Stimulated activated naive CD8-positive, alpha-beta T cell treated with anti-CD3 and anti-CD28 coated beads, Interleukin-15, Interleukin-2, amounts not matched to agents 100 ng/mL and 50 ng/mL, for 24 hours (primary cell): ENCODE results near the gene APOBEC3B.

Experiments
- H3K27ac Mint-ChIP-seq: one replicate; pipeline ENCODE4 v1.8.0; 2021; ENCODE audit warnings: mild to moderate bottlenecking, mixed read lengths
- H3K27me3 Mint-ChIP-seq: one replicate; pipeline ENCODE4 v1.8.0; 2021; ENCODE audit warnings: mixed read lengths
- H3K36me3 Mint-ChIP-seq: one replicate; pipeline ENCODE4 v1.8.0; 2021; ENCODE audit warnings: low read depth, mixed read lengths
- H3K4me1 Mint-ChIP-seq: one replicate; pipeline ENCODE4 v1.8.0; 2021; ENCODE audit warnings: low read depth, mixed read lengths
- H3K4me3 Mint-ChIP-seq: one replicate; pipeline ENCODE4 v1.8.0; 2021; ENCODE audit warnings: mild to moderate bottlenecking, mixed read lengths
- H3K9me3 Mint-ChIP-seq: one replicate; pipeline ENCODE4 v1.8.0; 2021; ENCODE audit warnings: mixed read lengths

The APOBEC3B gene

DNA sequence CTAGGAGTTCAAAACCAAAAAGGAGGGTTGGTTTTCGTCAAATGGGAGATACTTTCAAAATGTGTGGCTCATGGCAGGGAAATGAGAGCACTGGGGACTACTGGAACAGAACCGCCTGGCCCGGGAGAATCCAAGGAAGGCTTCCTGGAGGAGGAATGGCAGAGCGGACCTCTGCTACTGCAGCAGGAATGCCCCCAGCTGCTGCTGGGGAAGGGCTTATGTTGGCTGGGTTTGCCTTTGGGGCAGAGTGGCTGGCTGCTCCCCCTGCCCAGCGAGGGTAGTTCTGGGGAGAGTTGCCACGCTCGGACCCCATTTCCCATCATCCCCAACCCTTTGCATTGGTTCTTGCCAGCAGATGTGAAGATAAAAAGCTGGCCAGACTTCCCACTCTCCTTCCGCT, 35.4 kb upstream of the APOBEC3B start:
- no peaks in the 10 kb centered on the region for H3K36me3 Mint-ChIP-seq
- H3K27me3 Mint-ChIP-seq = peaks cover 43% of the 10 kb centered on the region
- no peaks in the 10 kb centered on the region for H3K9me3 Mint-ChIP-seq
- no peak overlapping the region for H3K4me3 Mint-ChIP-seq
- peaks cover 37% of the 10 kb centered on the region for H3K4me1 Mint-ChIP-seq
- no peak overlapping the region for H3K27ac Mint-ChIP-seq

DNA sequence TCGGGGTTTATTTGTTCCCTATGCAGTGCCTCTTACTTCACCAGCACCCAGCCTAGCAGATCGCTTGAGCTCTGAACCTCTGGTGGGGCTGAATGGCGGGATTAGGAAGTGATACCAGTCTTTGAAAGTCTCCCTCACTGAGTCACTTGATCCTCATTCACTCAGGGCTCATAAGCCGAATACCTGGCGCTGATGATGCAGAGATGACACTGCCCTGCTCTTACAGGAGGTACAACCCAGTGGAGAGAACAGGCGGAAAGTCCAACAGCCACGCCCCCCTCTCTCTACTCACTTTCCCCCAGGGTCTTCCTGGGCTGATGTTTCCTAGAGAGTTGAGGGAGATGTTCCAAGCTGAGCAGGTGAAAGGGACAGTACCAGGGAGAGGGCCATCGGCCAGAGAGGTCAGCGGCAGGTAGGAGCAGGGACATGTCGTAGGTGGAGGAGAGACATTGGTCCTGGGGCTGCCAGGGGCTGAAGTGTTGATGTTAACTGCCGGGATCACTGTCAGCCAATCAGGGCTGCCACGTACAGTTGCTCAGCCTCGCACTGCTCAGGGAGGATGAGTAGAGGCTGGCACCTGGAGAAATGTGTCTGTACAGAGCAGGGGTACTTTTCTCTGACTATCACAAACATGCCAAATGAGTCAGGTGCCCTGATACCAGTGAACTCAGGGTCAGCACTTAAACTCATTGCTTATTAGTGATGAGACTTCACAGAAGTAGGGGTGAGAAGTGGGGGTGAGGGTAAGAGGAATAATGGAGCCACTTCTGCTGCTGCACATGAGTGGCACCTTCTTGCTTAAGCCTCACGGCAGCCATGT, 34.6 kb upstream of the APOBEC3B start:
- no peak overlapping the region for H3K27ac Mint-ChIP-seq

DNA sequence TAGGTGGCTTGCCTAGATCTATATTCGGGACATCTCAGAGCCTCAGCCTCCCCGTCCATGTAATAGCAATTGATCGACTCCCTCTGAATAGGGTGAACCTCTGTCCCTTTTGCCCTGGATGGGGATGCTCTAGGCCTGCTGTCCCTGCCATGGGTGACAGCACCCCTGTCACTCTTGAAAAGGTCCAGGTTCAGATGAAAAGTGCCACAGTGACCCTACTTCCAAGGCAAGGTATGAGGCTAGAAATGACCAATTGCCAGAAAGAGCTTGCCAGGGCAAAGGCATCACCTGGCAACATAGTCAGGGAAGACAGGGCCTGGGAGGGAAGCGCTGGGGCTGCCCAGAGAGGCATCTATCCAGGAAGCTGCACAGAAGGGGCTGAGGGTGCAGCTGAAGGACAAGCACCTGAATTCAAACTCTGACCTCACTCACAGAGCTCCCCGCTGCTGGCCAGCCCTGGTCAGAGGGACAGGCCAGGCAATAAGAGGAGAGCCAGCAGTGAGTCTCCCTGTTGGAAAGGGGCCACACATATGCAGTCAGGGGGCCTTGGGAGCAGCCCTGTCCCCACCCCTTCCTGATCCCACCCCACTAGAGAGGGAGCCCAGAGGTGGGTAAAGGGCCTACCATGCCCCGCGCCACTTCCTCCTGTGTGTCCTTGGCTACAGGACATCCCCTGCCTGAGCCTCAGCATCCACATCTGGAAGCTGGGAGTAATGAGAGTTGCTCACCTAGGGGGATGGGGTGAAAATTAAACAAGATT, 33.8 kb upstream of the APOBEC3B start:
- Mint-ChIP-seq H3K27me3 (peaks cover 43% of the 10 kb centered on the region), H3K9me3 (no peaks in the 10 kb centered on the region), H3K36me3 (no peaks in the 10 kb centered on the region), H3K27ac (no peak overlapping the region), H3K4me1 (peaks cover 29% of the 10 kb centered on the region), H3K4me3 (no peak overlapping the region)

More for the DNA sequence above, 34.6 kb upstream of the APOBEC3B start:
- H3K9me3 Mint-ChIP-seq = no peaks in the 10 kb centered on the region
- H3K4me1 Mint-ChIP-seq = peaks cover 33% of the 10 kb centered on the region
- peaks cover 46% of the 10 kb centered on the region for H3K27me3 Mint-ChIP-seq
- no peak overlapping the region for H3K4me3 Mint-ChIP-seq
- H3K36me3 Mint-ChIP-seq = no peaks in the 10 kb centered on the region

DNA sequence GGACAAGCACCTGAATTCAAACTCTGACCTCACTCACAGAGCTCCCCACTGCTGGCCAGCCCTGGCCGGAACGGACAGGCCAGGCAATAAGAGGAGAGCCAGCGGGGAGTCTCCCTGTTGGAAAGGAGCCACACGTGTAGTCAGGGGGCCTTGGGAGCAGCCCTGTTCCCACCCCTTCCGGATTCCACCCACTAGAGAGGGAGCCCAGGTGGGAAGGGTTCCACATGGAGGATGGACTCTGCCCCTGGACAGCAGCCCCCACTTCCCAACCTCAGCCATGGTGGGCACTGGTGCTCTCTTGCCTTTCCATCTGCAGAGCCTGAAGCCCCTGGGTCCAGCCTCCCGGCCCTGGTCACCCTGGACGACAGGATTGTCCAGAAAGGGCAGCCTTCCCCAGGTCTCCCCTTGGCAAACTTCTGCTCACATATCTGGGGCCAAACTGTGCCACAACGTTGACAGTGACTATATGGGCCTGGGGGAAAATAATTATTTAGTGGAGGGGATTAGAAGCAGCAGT, 32.2 kb upstream of the APOBEC3B start:
- H3K27me3 Mint-ChIP-seq = peaks cover 34% of the 10 kb centered on the region
- H3K4me3 Mint-ChIP-seq = no peak overlapping the region
- no peaks in the 10 kb centered on the region for H3K36me3 Mint-ChIP-seq
- no peaks in the 10 kb centered on the region for H3K9me3 Mint-ChIP-seq
- no peak overlapping the region for H3K27ac Mint-ChIP-seq
- peaks cover 37% of the 10 kb centered on the region for H3K4me1 Mint-ChIP-seq

DNA sequence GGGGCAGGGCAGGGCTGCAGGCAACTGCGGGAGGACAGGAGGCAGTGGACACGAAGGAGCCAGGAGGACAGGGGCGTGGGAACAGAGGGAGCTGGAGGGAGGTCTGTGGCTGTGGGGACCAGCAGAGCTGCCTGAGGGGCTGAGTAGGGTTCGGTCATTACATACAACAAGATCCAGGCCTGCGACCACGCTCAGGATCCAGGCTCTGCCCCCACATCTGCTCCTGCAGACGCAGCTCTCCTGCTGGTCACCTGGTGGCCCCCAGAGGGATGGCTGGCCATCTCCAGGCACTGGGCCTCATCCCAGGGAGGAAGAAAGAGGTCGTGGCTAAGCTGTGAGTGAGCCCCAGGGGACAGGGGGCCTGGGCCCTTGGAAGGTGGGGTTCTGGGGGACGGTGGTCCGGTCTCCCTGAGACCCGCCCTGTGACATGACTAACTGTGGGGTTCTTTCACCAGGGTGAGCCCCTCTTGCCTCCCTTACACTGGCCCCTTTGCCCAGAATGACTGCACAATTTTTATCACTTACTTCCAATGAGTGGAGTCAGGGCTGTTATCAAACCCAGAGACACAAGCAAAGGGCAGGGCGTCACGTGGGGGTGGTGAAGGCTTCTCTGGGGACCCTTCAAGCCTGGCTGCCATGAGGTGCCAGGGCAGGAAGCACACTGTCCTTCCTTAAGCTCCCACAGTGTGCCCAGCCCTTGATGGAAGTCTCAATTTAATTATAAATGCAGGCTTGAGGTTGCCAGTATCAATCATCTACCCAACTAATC, 31.4 kb upstream of the APOBEC3B start:
- Mint-ChIP-seq H3K27ac (no peak overlapping the region), H3K27me3 (peaks cover 30% of the 10 kb centered on the region), H3K9me3 (no peaks in the 10 kb centered on the region), H3K4me1 (peaks cover 41% of the 10 kb centered on the region), H3K4me3 (no peak overlapping the region), H3K36me3 (no peaks in the 10 kb centered on the region)

DNA sequence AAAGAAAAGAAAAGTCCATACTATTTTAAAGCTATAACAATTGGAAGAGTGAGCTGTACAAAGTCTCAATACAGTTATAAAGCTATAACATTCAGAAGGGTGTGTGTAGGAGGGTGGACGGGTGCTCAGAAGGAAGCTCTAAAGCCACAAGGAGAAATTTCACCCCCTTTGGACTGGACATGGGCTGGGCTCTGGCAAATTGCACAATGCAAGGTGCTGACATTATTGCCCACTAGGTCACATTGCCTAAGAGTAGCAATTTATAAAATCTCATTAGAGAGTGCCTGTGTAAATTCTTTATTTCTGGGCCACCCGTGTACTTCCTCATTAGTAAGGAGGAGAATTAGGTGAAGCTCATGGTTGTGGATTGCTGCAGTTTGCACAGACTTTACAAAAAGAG, 30.4 kb upstream of the APOBEC3B start:
- Mint-ChIP-seq H3K4me3 (no peak overlapping the region), H3K9me3 (no peaks in the 10 kb centered on the region), H3K27ac (no peak overlapping the region), H3K4me1 (peaks cover 41% of the 10 kb centered on the region), H3K36me3 (no peaks in the 10 kb centered on the region), H3K27me3 (peaks cover 23% of the 10 kb centered on the region)

DNA sequence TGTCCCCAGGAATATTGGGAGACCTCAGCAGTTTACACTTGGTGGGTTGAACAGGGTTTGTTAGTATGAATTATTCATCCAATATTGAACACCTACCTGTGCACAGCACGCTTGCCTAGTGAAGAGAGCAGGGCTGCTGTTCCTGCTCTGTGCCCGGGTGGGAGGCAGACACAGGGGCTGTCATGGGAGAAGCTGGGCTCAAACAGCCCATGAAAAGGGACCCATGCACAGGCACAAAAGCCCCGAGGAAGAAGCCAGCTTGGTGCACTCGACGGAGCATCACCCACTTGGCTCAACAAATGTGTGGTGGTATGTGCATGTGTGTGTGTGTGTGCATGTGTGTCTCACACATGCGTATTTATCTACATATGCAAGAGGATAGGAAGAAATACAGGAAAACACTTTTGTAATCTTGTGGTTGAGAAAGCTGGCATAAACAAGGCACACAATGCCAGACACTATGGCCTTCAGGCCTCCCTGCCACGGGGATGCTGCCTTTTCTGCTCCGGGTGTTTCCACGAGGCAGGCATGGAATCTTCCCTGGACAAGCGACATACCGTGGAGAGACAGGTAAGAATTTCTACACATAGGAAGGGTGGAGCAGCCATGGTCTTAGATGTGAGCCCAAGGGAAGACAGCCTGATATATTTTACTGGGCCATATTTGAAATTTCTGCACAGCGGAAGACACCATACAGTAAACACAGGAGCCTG, 29.7 kb upstream of the APOBEC3B start:
- Mint-ChIP-seq H3K27me3 (peaks cover 18% of the 10 kb centered on the region), H3K36me3 (no peaks in the 10 kb centered on the region), H3K4me1 (peaks cover 35% of the 10 kb centered on the region), H3K27ac (peak overlapping the region; percentile 45), H3K9me3 (no peaks in the 10 kb centered on the region), H3K4me3 (no peak overlapping the region)

DNA sequence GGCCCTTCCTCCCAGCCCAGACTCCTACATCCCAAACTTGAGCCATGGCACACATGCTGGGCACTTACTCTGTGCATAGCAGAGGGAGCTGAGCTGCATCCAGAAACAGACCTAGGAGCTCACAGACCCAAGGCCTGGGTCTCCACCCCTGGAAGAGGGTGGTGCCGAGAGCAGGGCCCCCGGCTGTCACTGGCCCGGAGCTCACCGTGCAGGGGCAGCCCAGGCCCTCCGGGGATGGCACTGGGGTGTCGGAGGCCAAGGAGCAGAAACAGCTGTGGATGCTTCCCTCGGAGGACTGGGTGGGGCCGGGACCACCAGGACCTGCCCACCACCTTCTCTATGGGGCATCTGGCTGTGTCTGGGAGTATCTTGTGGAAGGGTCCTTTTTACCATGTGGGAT, 29.1 kb upstream of the APOBEC3B start:
- Mint-ChIP-seq H3K4me1 (peaks cover 28% of the 10 kb centered on the region), H3K4me3 (no peak overlapping the region), H3K27me3 (peaks cover 14% of the 10 kb centered on the region), H3K27ac (no peak overlapping the region), H3K36me3 (no peaks in the 10 kb centered on the region), H3K9me3 (no peaks in the 10 kb centered on the region)

DNA sequence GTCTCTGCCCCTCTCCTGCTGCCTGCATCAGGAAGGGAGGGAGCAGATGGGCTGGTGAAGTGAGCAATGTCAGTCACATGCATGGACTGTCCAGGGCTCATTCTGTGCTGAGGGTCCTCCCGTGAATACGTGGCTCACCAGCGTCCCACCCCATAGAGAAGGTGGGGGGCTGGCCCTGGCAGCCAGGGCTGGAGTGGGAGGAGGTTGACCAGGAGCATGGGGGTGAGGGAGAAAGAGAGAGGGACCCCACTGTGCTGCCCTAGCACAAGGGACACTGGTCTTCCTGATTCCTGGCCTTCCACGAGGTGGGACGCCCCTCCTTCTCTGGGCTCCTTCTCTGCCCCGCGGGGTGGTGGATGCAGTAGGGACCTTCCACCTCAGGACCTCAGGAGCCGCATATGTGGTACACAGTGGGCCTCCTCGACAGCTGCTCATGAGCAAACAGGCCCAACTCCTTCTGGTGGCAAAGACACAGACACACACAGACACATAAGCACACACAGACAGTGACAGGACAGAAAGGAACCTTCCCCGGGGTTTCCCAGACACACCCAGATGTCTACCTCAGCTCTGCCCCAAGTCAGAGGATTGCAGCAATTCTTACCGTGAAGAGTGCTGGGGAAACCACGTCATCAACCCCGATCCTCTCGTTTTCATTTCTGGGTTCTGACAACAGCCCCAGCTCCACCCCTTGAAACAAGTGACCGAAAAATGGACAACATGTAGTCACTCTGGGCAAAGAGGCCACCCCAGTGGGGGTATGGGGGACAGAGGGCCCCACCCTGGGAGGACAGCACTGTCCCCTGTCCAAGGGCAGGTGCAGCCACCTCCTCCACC, 28.4 kb upstream of the APOBEC3B start:
- Mint-ChIP-seq H3K27ac (peak overlapping the region; percentile 24), H3K4me1 (peaks cover 27% of the 10 kb centered on the region), H3K4me3 (peak overlapping the region; percentile 44)

DNA sequence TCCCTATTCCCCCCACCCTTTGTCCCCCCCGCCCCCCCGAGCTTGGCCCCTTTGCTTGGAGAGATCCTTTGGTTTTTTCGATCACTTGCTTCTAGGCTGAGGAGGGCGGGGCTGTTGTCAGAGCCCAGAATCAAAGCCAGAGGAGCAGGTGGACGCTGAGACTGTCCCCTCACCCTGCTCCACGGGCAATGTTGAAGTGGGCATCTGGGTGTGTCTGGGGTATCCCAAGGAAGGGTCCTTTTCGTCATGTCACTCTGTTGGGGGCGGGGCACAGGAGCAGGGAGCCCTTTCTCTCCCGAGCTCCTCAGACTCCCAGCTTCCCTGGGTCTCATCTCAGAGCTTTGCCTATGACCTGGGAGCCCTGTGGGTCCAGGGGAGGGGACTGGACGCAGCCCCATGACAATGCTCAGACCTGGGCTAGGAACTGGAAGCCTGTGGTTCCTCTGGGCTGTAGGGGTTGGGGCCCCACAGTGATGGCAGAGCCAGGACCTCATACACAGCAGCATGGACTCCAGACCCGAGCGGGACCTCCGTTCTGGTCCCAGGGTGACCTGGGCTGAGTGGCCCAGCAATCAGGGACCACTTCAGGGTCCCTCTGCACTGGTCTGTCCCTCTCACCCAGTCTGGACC, 27.6 kb upstream of the APOBEC3B start:
- no peak overlapping the region for H3K4me3 Mint-ChIP-seq
- peaks cover 27% of the 10 kb centered on the region for H3K4me1 Mint-ChIP-seq
- no peaks in the 10 kb centered on the region for H3K36me3 Mint-ChIP-seq
- H3K27ac Mint-ChIP-seq = peak overlapping the region; percentile 84
- H3K27me3 Mint-ChIP-seq = peaks cover 10% of the 10 kb centered on the region
- no peaks in the 10 kb centered on the region for H3K9me3 Mint-ChIP-seq

More for the DNA sequence above, 28.4 kb upstream of the APOBEC3B start:
- no peaks in the 10 kb centered on the region for H3K36me3 Mint-ChIP-seq
- H3K9me3 Mint-ChIP-seq = no peaks in the 10 kb centered on the region
- peaks cover 13% of the 10 kb centered on the region for H3K27me3 Mint-ChIP-seq

DNA sequence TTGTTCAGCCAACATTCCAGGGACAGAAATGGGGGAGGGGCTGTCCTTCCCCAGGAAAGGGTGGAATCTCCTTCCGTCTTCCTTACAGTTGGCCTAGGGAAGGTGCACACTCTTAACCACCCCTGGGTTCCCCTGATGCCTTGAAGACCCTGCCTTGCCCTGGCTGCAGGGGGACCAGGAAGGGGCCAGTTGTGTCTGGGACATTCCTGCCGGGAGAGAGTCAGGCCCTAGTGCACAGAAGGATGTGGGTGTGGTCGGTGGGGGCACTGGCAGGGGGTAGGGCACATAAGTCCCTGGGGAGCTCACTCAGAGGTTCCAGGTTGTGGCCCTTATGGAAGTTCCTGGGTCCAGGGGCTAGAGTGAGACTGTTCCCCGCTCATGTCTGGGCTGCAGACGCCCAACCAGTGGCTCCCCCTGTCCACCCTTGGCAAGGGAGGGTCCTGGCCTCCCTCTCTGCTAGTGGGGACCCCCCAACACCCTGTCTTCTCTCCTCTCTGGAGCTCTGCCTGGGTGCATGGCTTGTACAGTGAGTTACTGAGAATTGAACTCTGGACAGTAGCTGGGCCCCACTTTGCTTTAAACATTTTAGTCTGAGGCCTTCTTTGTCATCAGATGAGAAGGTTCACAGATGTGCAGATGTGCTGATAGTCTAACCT, 26.8 kb upstream of the APOBEC3B start:
- Mint-ChIP-seq H3K27ac (peak overlapping the region; percentile 36), H3K27me3 (peaks cover 7% of the 10 kb centered on the region), H3K36me3 (no peaks in the 10 kb centered on the region), H3K4me3 (no peak overlapping the region), H3K4me1 (peaks cover 27% of the 10 kb centered on the region), H3K9me3 (no peaks in the 10 kb centered on the region)

DNA sequence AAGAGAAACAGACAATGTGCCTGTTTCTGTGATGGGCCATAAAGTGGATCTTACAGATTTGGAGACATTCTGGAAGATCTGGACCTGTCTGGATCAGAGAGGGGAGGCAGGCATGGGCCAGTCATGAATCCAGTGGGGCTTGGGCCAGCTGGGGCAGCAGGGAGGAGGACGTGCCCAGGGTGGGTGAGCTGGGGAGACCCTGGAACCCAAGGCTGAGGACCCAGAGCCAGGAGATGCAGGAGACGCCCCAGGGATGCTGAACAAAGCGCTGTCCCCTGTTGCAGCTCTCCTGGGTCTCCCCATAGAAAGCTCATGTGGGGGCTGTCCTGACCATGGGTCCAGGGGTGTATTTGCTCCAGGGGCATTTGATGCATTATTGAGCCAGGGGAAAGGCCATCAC, 26.2 kb upstream of the APOBEC3B start:
- H3K27ac Mint-ChIP-seq = peak overlapping the region; percentile 3
- peaks cover 7% of the 10 kb centered on the region for H3K27me3 Mint-ChIP-seq
- no peaks in the 10 kb centered on the region for H3K36me3 Mint-ChIP-seq
- no peak overlapping the region for H3K4me3 Mint-ChIP-seq
- no peaks in the 10 kb centered on the region for H3K9me3 Mint-ChIP-seq
- H3K4me1 Mint-ChIP-seq = peaks cover 27% of the 10 kb centered on the region

DNA sequence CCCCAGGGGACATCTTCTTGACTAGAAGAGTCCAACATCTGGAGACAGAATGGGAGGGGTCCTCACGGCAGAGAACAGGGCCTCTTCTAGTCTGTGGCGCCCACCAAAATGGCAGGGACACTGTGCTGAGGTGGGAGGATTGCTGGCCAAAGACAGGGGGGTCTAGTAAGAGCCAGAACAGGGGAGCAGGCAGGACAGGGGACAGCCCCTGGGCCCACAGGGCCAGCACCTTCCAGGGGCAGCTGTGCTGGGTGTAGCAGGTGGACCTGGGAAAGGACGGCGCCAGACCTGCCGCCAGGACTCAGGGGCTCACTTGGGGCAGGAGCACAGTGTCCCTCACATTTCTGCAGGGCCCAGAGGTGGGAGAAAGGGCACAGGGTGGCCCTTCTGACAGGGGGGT, 25.6 kb upstream of the APOBEC3B start:
- Mint-ChIP-seq H3K36me3 (no peaks in the 10 kb centered on the region), H3K9me3 (no peaks in the 10 kb centered on the region), H3K4me3 (no peak overlapping the region), H3K27me3 (peaks cover 7% of the 10 kb centered on the region), H3K4me1 (peaks cover 27% of the 10 kb centered on the region), H3K27ac (no peak overlapping the region)
